T-helper 2 cell treated with Interferon-gamma antibody and Interleukin-4, amounts not matched to agents 100 ng/mL and 5 ng/mL, for 36 hours (primary cell): ENCODE results near the gene CPA4. TPM values are rescaled to one million over a fixed set of nuclear protein-coding genes. Genes with fewer than 3 reads are reported as not detected.

Experiments used
- intact Hi-C: fragments of 100-400 bp; cut with micrococcal nuclease; formaldehyde crosslinking; loops from one replicate; pipeline ENCODE4 v1.15.1; 2023
- total RNA-seq: library from RNA; stranded (reverse); gene quantifications from 2 replicates; pipeline ENCODE4 v1.2.3, GENCODE V29; 2022

Gene CPA4
- total RNA-seq, 1 donor from 2014 or later: not detected

DNA sequence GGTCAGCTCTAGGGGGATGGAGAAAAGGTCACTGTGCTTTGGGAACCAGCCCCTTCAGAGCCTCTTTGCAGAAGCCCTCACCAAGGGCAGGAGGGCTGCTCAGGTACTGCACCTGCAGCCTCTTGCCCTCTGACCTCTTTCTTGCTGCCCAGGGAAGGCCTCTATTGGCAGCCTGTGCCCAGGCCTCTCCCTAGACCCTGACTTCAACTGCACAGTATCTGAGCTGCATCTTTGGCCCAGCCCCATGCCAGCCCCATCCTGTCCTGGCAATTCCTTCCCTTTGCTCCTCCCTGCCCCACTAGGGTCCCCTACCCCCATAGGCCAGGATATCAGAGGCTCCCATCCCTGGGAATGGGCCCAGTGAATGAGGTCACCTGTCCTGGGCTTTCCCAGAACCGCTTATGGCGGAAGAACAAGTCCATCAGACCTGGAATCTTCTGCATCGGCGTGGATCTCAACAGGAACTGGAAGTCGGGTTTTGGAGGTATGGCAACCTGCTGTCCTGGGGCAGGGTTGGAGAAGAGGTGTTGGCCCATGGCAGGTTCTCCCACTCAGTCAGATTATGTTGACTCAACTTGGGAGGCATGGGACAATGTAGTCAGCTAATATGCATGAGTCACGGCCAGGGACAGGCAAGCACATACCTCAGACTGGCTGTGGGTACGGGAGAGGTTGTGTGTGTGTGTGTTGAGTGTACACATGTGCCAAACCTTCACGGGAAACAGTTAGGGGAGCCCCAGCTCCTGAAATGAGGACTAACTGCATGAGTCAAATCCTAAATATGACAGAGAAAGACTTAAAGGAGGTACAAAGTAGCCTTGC, 70.3 kb downstream of the CPA4 start:
- intact Hi-C loops: no loop called here

DNA sequence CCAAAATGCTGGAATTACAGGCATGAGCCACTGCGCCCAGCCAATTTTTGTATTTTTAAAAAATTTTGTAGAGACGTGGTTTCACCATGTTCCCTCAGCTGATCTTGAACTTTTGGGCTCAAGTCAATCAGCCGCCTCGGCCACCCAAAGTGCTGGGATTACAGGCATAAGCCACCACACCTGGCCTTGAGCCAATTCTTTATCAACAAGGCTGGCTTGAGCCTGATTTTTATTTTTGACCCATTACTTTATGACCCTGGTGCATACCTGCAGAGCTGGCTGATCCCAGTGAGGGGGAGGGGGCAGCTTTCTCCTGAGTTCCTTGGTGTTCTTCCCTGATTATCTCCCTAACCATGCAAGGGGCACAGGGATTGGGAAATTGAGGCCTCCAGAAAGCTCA, 71.5 kb downstream of the CPA4 start:
- intact Hi-C loops: no loop called here

DNA sequence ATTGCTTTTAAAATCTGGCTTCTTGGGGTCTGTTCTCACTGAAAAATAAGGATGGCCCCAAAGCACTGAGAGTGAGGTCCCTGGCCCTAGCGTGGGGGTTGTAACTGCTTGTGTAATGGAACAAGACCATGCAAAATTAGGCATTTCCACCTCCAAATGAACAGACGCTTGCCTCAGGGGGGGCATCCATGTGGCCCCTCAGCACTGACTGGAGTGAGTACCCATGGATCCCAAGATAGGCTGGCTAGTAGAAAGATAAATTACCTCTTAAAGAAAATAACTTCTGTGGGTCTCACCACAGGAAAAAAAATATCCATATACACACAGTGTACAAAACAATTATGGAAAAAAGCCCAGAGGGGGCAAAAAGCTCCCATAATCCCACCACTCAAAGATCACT, 72.1 kb downstream of the CPA4 start:
- intact Hi-C loops: no loop called here

DNA sequence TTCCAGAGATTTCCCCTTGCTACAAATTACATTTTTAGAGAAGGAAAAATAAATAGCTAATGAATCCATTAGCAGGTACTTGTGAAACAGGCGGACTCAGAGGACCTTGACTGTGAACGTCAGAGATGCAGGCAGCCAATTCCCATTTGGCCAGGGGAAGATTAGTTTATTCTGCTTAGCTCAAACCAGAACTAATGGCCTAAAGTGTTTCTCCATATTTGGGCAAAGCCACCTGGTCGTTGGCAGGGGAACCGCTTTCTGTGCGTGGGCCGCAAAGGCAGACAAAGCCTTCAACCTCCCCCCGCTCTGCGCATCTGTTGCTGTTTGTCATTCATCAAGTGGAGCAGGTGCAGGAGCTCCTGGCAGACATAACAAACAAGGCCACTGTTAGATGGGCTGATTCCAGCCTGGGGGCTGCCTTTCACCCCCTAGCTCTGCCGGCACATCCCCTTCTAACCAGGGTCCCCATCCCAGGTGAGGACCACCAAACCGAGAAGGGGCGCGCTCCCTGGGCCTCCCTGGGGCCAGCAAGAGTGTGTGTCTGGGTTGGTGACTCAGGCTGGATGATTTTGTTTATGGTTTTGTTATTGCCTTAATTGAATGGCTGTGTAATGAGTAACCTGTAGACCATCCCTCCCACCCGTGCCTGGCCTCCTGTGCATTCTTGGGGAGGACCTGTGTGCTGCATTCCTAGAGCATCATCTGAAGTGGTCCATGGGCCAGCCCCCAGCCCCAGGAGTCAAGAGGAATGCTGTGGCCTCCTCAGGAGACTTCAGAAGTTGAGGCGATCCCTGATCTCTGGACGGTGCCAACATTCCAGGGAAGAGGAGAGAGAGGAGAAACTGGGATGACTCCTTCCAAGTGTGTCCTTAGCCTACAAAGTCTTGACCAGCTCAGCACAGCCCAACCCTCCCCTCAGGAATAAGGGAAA, 72.8 kb downstream of the CPA4 start:
- intact Hi-C loops: no loop called here

DNA sequence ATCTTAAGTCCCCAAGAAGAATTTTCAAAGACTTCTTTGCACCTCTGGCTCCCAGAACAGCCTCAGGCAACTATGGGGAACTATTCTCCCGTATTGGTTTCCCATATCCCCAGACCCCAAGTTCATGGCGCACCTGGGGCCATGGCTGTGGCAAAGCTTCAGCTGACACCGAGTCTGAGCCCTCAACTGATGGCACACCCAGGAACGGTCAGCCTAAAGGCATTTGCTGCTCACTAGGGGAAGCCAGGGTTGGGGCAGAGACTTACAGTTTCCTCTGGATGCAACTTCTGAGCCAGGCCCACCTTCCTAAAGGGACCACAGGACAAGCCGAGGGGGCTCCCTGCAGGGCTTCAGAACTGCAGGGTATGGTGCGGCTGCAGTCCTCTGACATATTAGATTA, 73.6 kb downstream of the CPA4 start:
- intact Hi-C loops: no loop called here

DNA sequence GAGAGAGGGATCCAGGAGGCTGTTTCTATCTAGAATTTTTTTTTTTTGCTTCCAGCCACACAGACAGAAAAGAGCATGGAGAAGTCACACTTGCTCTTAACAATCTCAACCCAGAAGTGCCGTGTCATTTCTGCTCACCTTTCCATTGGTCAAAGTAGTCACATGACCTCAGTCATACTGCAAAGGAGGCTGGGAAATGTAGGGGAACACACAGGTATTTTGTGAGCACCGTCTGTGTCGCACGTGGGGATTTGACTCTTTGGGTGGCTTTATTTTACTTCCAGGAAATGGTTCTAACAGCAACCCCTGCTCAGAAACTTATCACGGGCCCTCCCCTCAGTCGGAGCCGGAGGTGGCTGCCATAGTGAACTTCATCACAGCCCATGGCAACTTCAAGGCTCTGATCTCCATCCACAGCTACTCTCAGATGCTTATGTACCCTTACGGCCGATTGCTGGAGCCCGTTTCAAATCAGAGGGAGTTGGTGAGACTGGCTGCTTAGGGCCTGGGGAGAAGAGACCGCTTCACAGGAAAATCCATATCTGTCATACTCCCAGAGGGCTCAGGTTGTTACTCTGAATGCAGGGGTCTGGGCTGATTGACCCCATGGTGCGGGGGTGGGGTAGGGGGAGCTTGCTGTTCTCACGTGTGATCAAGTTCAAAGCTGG, 74.3 kb downstream of the CPA4 start:
- intact Hi-C loops: no loop called here

DNA sequence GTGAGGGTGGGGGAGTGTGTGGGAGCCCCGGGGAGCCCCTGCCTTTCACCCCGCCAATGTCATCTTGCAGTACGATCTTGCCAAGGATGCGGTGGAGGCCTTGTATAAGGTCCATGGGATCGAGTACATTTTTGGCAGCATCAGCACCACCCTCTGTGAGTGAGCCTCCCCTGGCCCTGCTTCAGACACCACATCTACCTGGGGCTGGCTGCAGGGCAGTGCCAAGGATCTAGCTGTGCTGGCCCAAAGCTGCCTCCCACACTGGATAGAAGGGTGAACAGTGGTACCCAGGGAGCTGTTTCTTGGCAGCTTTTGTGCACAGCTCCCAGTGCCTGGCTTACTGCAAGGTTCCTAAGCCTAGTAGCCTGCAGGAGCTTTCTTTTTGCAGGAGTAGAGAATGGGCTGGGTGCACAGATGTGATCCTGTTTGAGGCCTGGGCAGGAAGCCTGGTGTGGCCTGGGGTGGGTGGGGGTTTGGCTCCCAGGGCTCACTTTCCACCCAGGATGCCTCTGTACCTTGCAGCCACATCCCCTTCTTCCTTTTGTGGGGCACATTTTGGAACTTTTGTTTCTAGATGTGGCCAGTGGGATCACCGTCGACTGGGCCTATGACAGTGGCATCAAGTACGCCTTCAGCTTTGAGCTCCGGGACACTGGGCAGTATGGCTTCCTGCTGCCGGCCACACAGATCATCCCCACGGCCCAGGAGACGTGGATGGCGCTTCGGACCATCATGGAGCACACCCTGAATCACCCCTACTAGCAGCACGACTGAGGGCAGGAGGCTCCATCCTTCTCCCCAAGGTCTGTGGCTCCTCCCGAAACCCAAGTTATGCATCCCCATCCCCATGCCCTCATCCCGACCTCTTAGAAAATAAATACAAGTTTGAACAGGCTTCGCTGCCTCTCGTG, 75.1 kb downstream of the CPA4 start:
- intact Hi-C loops: no loop called here

DNA sequence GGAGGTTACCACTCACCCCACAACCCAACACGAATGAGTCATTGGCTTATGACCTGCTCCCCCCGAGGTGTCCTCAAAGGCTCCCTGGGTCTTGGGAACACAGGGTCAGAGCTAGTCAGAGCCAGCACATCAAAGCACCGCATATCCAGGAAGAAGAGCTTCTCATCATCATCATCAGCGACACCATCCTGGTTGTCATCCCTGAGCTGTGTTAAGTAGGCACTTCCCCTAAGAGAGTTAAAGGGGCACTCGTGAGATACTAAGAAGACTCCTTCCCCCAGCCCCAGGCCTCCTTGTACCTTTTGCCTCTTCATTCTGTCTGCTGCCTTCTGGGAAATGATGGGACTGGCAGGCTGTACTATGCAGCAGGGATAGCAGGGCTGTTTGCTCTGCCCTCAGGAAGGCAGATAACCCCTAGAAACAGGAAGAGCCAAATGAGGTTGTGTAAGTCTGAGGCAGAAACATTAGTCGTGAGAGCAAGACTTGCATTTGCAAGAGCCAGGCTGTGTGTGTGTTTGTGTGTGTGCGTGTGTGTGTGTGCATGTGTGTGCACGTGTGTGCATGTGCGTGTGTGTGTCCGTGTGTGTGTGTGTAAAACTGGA, 76.2 kb downstream of the CPA4 start:
- intact Hi-C loops: no loop called here

DNA sequence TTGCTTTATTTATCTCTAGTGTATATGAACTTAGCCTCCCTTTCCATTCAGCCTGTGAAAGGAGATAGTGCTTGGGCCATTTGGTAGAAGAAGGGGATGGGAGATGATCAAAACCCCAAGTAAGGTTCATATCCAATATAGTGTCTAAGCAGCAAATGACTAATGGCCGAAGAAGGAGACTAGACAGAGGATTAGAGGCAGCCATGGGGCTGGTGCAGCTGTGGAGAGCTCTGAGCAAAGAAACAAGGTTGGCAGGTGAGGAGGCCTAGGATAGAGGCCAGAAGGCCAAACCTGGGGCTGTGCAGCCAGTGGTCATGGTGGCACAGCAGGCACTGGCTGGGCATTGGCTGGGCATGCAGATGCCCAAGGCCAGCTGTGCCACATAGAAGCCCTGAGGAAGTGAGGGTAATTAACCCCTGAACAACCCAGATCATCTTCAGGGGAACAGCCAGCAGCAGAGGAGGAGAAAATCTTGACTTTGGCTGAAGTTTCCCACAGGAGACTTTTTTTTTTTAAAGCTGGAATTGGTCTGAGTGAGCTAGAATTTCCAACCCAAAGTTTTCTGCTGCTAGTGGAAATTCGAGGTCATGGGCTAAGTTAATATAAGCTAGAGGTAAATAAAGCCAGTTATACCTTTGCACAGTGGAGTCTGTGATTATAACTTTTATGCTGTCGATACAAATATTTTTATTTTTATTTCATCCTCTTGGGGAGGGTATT, 77.0 kb downstream of the CPA4 start:
- intact Hi-C loops: no loop called here

DNA sequence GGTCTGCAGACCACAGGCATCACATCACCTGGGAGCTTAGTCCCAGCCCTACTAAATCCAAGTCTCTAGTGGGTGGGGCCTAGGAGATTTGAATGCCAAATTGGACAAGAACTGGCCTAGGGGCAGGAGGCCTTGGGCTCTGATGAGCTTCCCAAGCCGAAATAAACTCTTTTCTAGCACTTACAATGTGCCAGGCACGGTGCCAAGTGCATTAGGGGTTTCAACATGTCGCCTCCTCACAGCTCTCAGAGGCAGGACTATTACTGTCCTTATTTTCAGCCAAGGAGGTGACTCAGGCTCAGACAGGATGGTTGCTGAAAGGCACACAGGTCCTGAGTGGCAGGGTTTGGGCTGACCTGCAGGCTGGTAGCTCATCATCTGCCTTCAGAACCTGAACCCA, 78.1 kb downstream of the CPA4 start:
- intact Hi-C loops: no loop called here

DNA sequence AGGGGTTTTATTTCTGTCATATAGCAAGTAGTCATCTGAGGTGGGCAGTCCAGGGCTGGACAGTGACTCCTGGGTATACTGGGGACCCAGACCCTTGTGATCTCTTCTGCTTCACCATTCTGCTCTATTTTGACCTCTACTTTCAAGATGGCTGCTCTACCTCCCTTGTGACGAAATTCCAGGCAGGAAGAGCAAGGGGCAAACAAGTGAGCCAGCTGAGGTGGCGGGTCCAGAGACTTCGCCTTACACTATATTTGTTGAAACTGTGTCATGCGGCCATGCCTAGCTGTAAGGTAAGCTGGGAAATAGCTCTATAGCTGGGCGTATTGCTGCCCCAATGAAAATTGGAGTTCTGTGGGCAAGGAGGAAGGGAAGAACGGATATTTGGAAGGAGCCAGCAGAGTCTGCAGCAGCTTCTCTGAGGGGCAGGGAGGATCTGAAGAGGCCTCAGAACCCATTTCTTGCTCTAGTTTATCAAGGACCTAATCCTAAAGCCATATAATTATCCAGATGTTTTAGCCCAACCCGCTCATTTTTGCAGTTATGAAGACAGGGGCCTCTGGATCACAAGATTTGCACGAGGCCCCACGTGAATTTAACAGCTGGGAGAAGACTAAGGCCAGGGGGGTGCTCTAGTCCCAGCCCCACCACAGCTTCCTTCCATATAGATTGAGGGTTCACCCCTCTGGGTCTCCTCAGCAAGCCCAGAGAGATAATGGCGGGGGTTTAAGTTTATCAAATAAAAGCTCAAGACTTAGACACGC, 79.6 kb downstream of the CPA4 start:
- intact Hi-C loops: no loop called here

Other genes with a start within 250 kb of the CPA4 start
- 22.6 and 24.6 TPM in 2 replicates for gene ZC3HC1, start 241.8 kb upstream of the CPA4 start, total RNA-seq
- 14.5 and 15.0 TPM in 2 replicates for gene KLHDC10, start 222.6 kb upstream of the CPA4 start, total RNA-seq
- 38.4 and 41.9 TPM in 2 replicates for gene TMEM209, start 87.8 kb upstream of the CPA4 start, total RNA-seq
- gene SSMEM1, start 85.3 kb upstream of the CPA4 start, total RNA-seq: not detected in 2 replicates
- gene CPA2, start 26.3 kb upstream of the CPA4 start, total RNA-seq: not detected in 2 replicates
- gene CPA5, start 51.7 kb downstream of the CPA4 start, total RNA-seq: 1.0 and 1.7 TPM in 2 replicates
- gene CPA1, start 87.3 kb downstream of the CPA4 start, total RNA-seq: not detected in 2 replicates
- gene CEP41, start 147.9 kb downstream of the CPA4 start, total RNA-seq: 19.5 and 23.5 TPM in 2 replicates
- gene MEST, start 198.9 kb downstream of the CPA4 start, total RNA-seq: 1.8 and 2.6 TPM in 2 replicates